OCI-LY7 (cell line): ENCODE results near the gene AKR1C4. TPM values are rescaled to one million over a fixed set of nuclear protein-coding genes. Genes with fewer than 3 reads are reported as not detected.

Experiments
- BruUV-seq: library from RNA; stranded (reverse); fragments of 400-500 nt; replicated peaks from 2 replicates; lab custom pipeline; 2021; lab: Mats Ljungman, UMichigan
- CTCF ChIA-PET: fragments of 300-600 bp; sonication (Branson Sonifier 250); formaldehyde crosslinking; loops from one replicate; lab custom pipeline; 2022; ENCODE audit warnings: antibody characterized with exemption; ENCODE audit not compliant: unreplicated experiment; lab: Charles Lee
- POLR2A ChIA-PET: fragments of 300-600 bp; sonication (Branson Sonifier 250); formaldehyde crosslinking; loops from one replicate; lab custom pipeline; 2022; ENCODE audit warnings: antibody characterized with exemption; lab: Charles Lee
- DNase-seq: peaks from one replicate; pipeline ENCODE4 v3.0.0-alpha.2; 2015; ENCODE audit warnings: low spot score
- H2AFZ ChIP-seq: fragments of 200-600 bp; sonication (generic), shearing (Covaris generic); 2 replicates; pipeline ENCODE4 v1.6.1; 2014; ENCODE audit warnings: mild to moderate bottlenecking, antibody characterized with exemption, low read length, moderate library complexity
- H3K27ac ChIP-seq: fragments of 200-600 bp; sonication (generic); 2 replicates; pipeline ENCODE4 v1.5.1; 2014; ENCODE audit warnings: mixed run types, low read depth, mild to moderate bottlenecking, moderate library complexity, low read length, inconsistent platforms; ENCODE audit not compliant: poor library complexity, severe bottlenecking
- H3K36me3 ChIP-seq: fragments of 200-600 bp; sonication (generic); 2 replicates; pipeline ENCODE4 v1.6.1; 2014; ENCODE audit warnings: mild to moderate bottlenecking, antibody characterized with exemption, low read length, moderate library complexity, mixed read lengths; ENCODE audit not compliant: insufficient read depth
- H3K4me1 ChIP-seq: fragments of 200-600 bp; sonication (generic); 2 replicates; pipeline ENCODE4 v1.5.1; 2014; ENCODE audit warnings: mild to moderate bottlenecking, low read length; ENCODE audit not compliant: insufficient read depth, poor library complexity, severe bottlenecking
- H3K4me2 ChIP-seq: fragments of 200-600 bp; sonication (generic); 2 replicates; pipeline ENCODE4 v1.6.1; 2014; ENCODE audit warnings: mild to moderate bottlenecking, low read length
- H3K4me3 ChIP-seq: fragments of 200-600 bp; sonication (generic); 2 replicates; pipeline ENCODE4 v1.5.1; 2014; ENCODE audit warnings: mild to moderate bottlenecking, low read depth, low read length; ENCODE audit not compliant: poor library complexity, severe bottlenecking
- H3K79me2 ChIP-seq: fragments of 200-600 bp; sonication (generic); 2 replicates; pipeline ENCODE4 v1.6.1; 2016; ENCODE audit warnings: low read depth, mild to moderate bottlenecking, low read length, moderate library complexity, mixed read lengths; ENCODE audit not compliant: insufficient read depth
- H3K9me2 ChIP-seq: fragments of 200-600 bp; sonication (generic); 2 replicates; pipeline ENCODE4 v1.6.1; 2016; ENCODE audit warnings: mild to moderate bottlenecking, low read length, mixed read lengths; ENCODE audit not compliant: insufficient read depth
- H3K9me3 ChIP-seq: fragments of 200-600 bp; sonication (generic); 2 replicates; pipeline ENCODE4 v1.6.1; 2014; ENCODE audit warnings: mild to moderate bottlenecking, mixed run types, low read length, mixed read lengths
- H4K20me1 ChIP-seq: fragments of 200-600 bp; sonication (generic); 2 replicates; pipeline ENCODE4 v1.6.1; 2014; ENCODE audit warnings: mild to moderate bottlenecking, antibody characterized with exemption, low read length, moderate library complexity, mixed read lengths; ENCODE audit not compliant: insufficient read depth
- EZH2phosphoT487 ChIP-seq: fragments of 200-600 bp; sonication (generic); IDR thresholded peaks from 2 replicates; pipeline ENCODE4 v1.6.1; 2018; ENCODE audit warnings: low read depth, borderline replicate concordance, mild to moderate bottlenecking, mixed run types, antibody characterized with exemption, low read length, moderate library complexity, mixed read lengths
- intact Hi-C: fragments of 100-400 bp; cut with micrococcal nuclease; formaldehyde crosslinking; loops from one replicate; pipeline ENCODE4 v1.10.0; 2022; ENCODE audit not compliant: unreplicated experiment
- total RNA-seq, 2 experiments: library from RNA; depleted of rRNA in 1 of 2; stranded (reverse); fragments of >200 nt in 1 of 2; shearing (Covaris generic) in 1 of 2; gene quantifications; 2 replicates each; pipeline ENCODE4 v1.2.3, GENCODE V29; 2014 to 2022
- TF ChIP-seq, protein P1 (sequence below): fragments of 200-600 bp; sonication (generic); conservative IDR thresholded peaks from 2 replicates; pipeline ENCODE4 v1.5.1; 2014; ENCODE audit warnings: mild to moderate bottlenecking, antibody characterized with exemption, low read length, moderate library complexity, mixed read lengths

The AKR1C4 gene
- total RNA-seq, 2 experiments from 2014 or later = not detected

DNA sequence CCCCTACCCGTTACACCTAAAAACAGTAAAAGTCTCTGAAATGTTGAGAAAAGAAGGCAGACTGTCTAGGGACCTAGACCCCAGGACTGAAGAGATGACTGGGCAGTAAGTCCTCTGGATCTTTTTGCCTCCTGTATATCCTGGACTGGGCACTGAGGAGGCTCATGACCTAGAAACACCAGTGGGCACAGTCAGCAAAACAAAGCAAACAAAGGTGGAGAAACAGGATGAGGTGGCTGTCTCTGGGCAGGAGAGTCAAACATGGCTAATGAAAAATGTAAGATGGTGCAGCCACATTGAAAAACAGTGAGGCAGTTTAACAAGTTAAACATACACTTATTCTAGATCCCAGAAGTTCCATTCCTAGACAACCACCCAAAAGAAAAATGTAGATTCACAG lies 45.9 kb downstream of the AKR1C4 start:
- Histone ChIP-seq H3K4me3 (no peak overlapping the region), H3K79me2 (no peaks in the 10 kb centered on the region), H4K20me1 (no peaks in the 10 kb centered on the region), H3K9me2 (no peaks in the 10 kb centered on the region), H3K4me2 (no peak overlapping the region), H3K9me3 (no peaks in the 10 kb centered on the region), H2AFZ (no peak overlapping the region), H3K27ac (no peak overlapping the region), H3K36me3 (no peaks in the 10 kb centered on the region), H3K4me1 (no peaks in the 10 kb centered on the region)
- ChIA-PET CTCF (no interaction called here), POLR2A (no interaction called here)
- BruUV-seq = no TSS peak
- DNase-seq = no peak
- no peak for TF ChIP-seq EZH2phosphoT487
- TF ChIP-seq, protein P1, sequence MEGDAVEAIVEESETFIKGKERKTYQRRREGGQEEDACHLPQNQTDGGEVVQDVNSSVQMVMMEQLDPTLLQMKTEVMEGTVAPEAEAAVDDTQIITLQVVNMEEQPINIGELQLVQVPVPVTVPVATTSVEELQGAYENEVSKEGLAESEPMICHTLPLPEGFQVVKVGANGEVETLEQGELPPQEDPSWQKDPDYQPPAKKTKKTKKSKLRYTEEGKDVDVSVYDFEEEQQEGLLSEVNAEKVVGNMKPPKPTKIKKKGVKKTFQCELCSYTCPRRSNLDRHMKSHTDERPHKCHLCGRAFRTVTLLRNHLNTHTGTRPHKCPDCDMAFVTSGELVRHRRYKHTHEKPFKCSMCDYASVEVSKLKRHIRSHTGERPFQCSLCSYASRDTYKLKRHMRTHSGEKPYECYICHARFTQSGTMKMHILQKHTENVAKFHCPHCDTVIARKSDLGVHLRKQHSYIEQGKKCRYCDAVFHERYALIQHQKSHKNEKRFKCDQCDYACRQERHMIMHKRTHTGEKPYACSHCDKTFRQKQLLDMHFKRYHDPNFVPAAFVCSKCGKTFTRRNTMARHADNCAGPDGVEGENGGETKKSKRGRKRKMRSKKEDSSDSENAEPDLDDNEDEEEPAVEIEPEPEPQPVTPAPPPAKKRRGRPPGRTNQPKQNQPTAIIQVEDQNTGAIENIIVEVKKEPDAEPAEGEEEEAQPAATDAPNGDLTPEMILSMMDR = no peak
- intact Hi-C loops = no loop called here

DNA sequence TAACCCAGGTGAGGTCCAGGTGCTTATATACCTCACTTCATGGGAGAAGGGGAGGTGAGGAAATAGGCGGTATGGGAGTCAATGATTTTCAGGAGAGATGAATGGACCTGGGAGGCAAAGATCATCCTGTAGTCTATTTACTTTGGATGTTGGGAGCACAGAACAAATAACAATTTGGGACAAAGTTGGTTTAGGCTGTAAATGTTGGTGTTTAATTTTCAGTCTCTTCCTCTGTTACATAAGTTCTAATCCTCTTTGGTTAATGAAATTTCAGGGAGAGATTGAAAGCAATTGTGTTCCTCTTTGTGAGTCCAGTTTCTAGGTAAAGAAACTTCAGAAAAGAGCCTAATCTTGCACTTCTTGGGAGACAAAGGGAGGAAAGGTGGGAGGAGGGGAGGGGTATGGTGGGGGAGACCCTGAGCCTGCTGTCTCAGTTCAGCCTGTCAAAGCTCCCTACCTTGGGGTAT lies 46.9 kb downstream of the AKR1C4 start:
- CTCF ChIA-PET = no interaction called here
- H3K4me2 ChIP-seq = no peak overlapping the region
- H3K79me2 ChIP-seq = no peaks in the 10 kb centered on the region
- H3K36me3 ChIP-seq = no peaks in the 10 kb centered on the region
- no TSS peak for BruUV-seq
- H3K27ac ChIP-seq = no peak overlapping the region
- no peak for DNase-seq
- no peaks in the 10 kb centered on the region for H3K9me3 ChIP-seq
- no peaks in the 10 kb centered on the region for H3K4me1 ChIP-seq
- intact Hi-C loops = no loop called here
- H3K9me2 ChIP-seq = no peaks in the 10 kb centered on the region
- no peak overlapping the region for H3K4me3 ChIP-seq
- H2AFZ ChIP-seq = no peak overlapping the region
- no peaks in the 10 kb centered on the region for H4K20me1 ChIP-seq
- TF ChIP-seq, protein P1 = no peak
- no peak for TF ChIP-seq EZH2phosphoT487
- POLR2A ChIA-PET = no interaction called here

DNA sequence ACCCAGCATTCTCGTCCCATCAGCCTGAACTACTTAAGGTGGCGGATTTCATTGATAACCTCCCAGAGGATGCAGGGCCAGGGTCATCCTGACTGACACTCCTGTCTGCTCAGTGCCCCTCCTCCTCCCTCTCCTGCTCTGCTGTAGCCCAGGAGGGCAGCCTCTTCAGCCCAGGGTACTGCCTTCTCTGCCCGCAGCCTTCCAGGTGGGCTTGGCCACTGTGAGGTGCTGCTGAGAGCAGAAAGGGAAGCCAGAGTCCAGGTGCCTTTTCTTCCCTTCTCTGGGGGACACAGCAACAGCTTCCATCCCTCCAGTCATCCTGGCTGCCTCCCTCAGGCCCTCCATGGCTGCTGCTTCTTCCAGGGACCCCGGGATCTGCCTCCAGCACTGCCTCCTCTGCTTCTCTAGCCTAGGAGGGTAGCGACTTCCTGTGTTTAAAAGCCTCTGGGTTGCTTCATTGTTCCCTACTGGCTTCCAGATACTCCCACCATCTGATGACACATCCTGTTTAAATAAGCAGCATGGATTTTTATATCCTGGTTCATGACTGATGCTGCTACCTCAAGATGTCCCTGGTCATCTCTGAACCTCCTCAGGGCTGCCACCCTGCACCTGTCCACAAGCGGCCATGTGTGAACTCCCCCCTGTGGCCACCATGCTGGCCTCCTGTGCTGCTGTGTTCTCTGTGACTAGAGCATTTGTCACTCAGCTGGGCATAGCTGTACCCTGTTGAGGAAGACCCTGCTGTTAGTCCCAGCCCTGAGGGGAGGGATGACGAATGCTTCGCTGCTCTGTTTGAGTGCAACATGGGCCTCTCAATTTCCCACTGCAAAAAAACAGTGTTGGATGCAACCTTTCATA lies 55.8 kb downstream of the AKR1C4 start:
- H3K4me2 ChIP-seq = no peak overlapping the region
- POLR2A ChIA-PET = no interaction called here
- no peaks in the 10 kb centered on the region for H3K9me3 ChIP-seq
- intact Hi-C loops = no loop called here
- no peak overlapping the region for H3K27ac ChIP-seq
- no peaks in the 10 kb centered on the region for H3K9me2 ChIP-seq
- DNase-seq = no peak
- no peaks in the 10 kb centered on the region for H4K20me1 ChIP-seq
- H3K4me3 ChIP-seq = no peak overlapping the region
- no TSS peak for BruUV-seq
- H2AFZ ChIP-seq = no peak overlapping the region
- no peaks in the 10 kb centered on the region for H3K36me3 ChIP-seq
- TF ChIP-seq EZH2phosphoT487 = no peak
- TF ChIP-seq, protein P1 = no peak
- H3K4me1 ChIP-seq = no peaks in the 10 kb centered on the region
- CTCF ChIA-PET = no interaction called here
- H3K79me2 ChIP-seq = no peaks in the 10 kb centered on the region
